Ishikawa (cell line): ENCODE results near the gene OR4X1.

ENCODE experiments used
- CREB1 ChIP-seq: IDR thresholded peaks from 2 replicates; pipeline ENCODE4 v1.6.1; 2012; ENCODE audit warnings: low read depth
- EP300 ChIP-seq: IDR thresholded peaks from 2 replicates; pipeline ENCODE4 v1.6.1; 2012; ENCODE audit warnings: borderline replicate concordance
- FOXM1 ChIP-seq: IDR thresholded peaks from 2 replicates; pipeline ENCODE4 v1.6.1; 2012; ENCODE audit warnings: low read depth, borderline replicate concordance
- MAX ChIP-seq: IDR thresholded peaks from 2 replicates; pipeline ENCODE4 v1.6.1; 2012
- RAD21 ChIP-seq: IDR thresholded peaks from 2 replicates; pipeline ENCODE4 v1.6.1; 2012; ENCODE audit warnings: low read depth
- REST ChIP-seq: IDR thresholded peaks from 2 replicates; pipeline ENCODE4 v1.6.1; 2012; ENCODE audit warnings: low read depth, mild to moderate bottlenecking
- TAF1 ChIP-seq: IDR thresholded peaks from 2 replicates; pipeline ENCODE4 v1.6.1; 2012; ENCODE audit warnings: low read depth, mild to moderate bottlenecking

GRCh38 chr11:48248902-48249301, 14.8 kb upstream of the OR4X1 start:
- no peak for TF ChIP-seq RAD21
- no peak for TF ChIP-seq MAX
- TF ChIP-seq FOXM1 = no peak
- no peak for TF ChIP-seq EP300
- TF ChIP-seq CREB1 = no peak
- TF ChIP-seq TAF1 = no peak
- TF ChIP-seq REST = no peak
